Right atrium auricular region (tissue), 2 donors: ENCODE measurements around the gene CCL18. TPM values are rescaled to one million over a fixed set of nuclear protein-coding genes. Genes with fewer than 3 reads are reported as not detected.
"Not testable (repeated sequence)": the region's sequence is repeated elsewhere in the genome, so short reads cannot be mapped to it uniquely, and the experiment has no call there.

Experiments used
- DNase-seq: peaks from one replicate; pipeline ENCODE4 v3.0.0-alpha.2; 2019; ENCODE audit warnings: low spot score
- H3K27ac ChIP-seq, 2 donors: fragments of 200-600 bp; sonication (generic); 1 replicate in 1 of 2; 2 replicates in 1 of 2; pipeline ENCODE4 v1.5.1; 2016 to 2019
- H3K27me3 ChIP-seq, 2 donors: fragments of 200-600 bp; sonication (generic); one replicate each; pipeline versions ENCODE4 v1.5.1 to v1.6.0; 2017 to 2019
- H3K36me3 ChIP-seq: fragments of 200-600 bp; sonication (generic); one replicate; pipeline ENCODE4 v1.5.1; 2016
- H3K4me1 ChIP-seq, 2 donors: fragments of 200-600 bp; sonication (generic); one replicate each; pipeline versions ENCODE4 v1.5.1 to v1.6.0; 2017 to 2019
- H3K4me3 ChIP-seq, 2 donors: fragments of 200-600 bp; sonication (generic); 1 replicate in 1 of 2; 2 replicates in 1 of 2; pipeline ENCODE4 v1.5.1; 2017 to 2019; ENCODE audit warnings: mild to moderate bottlenecking in 1 of 2, moderate library complexity in 1 of 2
- H3K9me3 ChIP-seq, 2 donors: fragments of 200-600 bp; sonication (generic); one replicate each; pipeline ENCODE4 v1.5.1; 2019
- CTCF ChIP-seq, 2 donors: fragments of 200-600 bp; sonication (generic); IDR thresholded peaks; one replicate each; pipeline ENCODE4 v1.5.1; 2019; ENCODE audit warnings: antibody characterized with exemption in 2 of 2
- total RNA-seq, 2 donors: library from RNA; depleted of rRNA; stranded (reverse); fragments of >200 nt; gene quantifications; one replicate each; pipeline ENCODE4 v1.1.0, GENCODE V29; 2016

The CCL18 gene
- total RNA-seq, 2 donors from 2014 or later: 1.0 to 3.6 TPM

- Histone ChIP-seq H3K27ac (no peak overlapping the region), H3K4me1 (no peaks in the 10 kb centered on the region), H3K9me3 (no peaks in the 10 kb centered on the region), H3K36me3 (no peaks in the 10 kb centered on the region), H3K27me3 (no peaks in the 10 kb centered on the region), H3K4me3 (no peak overlapping the region)
- TF ChIP-seq CTCF (IDR thresholded peaks at IDR 0.05): no peak
- DNase-seq: no peak
Observed at GRCh38 chr17:36094746-36095145, 30.7 kb downstream of the CCL18 start.

- H3K4me1 ChIP-seq: no peaks in the 10 kb centered on the region
- no peak overlapping the region for H3K4me3 ChIP-seq
- H3K9me3 ChIP-seq: no peaks in the 10 kb centered on the region
- H3K27me3 ChIP-seq: no peaks in the 10 kb centered on the region
- no peak for TF ChIP-seq CTCF (IDR thresholded peaks at IDR 0.05)
- H3K36me3 ChIP-seq: no peaks in the 10 kb centered on the region
- no peak overlapping the region for H3K27ac ChIP-seq
- DNase-seq: no peak
Observed at GRCh38 chr17:36095992-36096391, 31.9 kb downstream of the CCL18 start.

GRCh38 chr17:36099004-36099403 is 34.9 kb downstream of the CCL18 start:
- H3K9me3 ChIP-seq, DNase-seq, H3K4me1 ChIP-seq, H3K27me3 ChIP-seq, H3K36me3 ChIP-seq, H3K4me3 ChIP-seq, H3K27ac ChIP-seq: not testable (repeated sequence)

- not testable (repeated sequence) for H3K27me3 ChIP-seq, DNase-seq, H3K9me3 ChIP-seq, H3K36me3 ChIP-seq, H3K27ac ChIP-seq, H3K4me1 ChIP-seq, H3K4me3 ChIP-seq
Observed at GRCh38 chr17:36103401-36103975, 39.4 kb downstream of the CCL18 start, which contains the start of gene CCL4. Gene CCL4 (plus strand): TSS chr17:36103827. CDS start chr17:36103906, 79 bp downstream.

- not testable (repeated sequence) for H3K27ac ChIP-seq, H3K27me3 ChIP-seq, H3K4me1 ChIP-seq, H3K36me3 ChIP-seq, H3K4me3 ChIP-seq, H3K9me3 ChIP-seq, DNase-seq
Observed at GRCh38 chr17:36104246-36104645, 40.2 kb downstream of the CCL18 start.

GRCh38 chr17:36104701-36105181 is 40.7 kb downstream of the CCL18 start:
- H3K9me3 ChIP-seq: no peaks in the 10 kb centered on the region
- no peaks in the 10 kb centered on the region for H3K36me3 ChIP-seq
- no peaks in the 10 kb centered on the region for H3K27me3 ChIP-seq
- TF ChIP-seq CTCF (IDR thresholded peaks at IDR 0.05): no peak
- DNase-seq: no peak
- no peak overlapping the region for H3K4me3 ChIP-seq
- no peaks in the 10 kb centered on the region for H3K4me1 ChIP-seq
- H3K27ac ChIP-seq: no peak overlapping the region

- Histone ChIP-seq H3K27ac (no peak overlapping the region), H3K9me3 (no peaks in the 10 kb centered on the region), H3K4me1 (no peaks in the 10 kb centered on the region), H3K36me3 (no peaks in the 10 kb centered on the region), H3K27me3 (no peaks in the 10 kb centered on the region), H3K4me3 (no peak overlapping the region)
- TF ChIP-seq CTCF (IDR thresholded peaks at IDR 0.05): no peak
- no peak for DNase-seq
Observed at GRCh38 chr17:36105781-36106492, 41.9 kb downstream of the CCL18 start.
